HCT116 (cell line): ENCODE results near the gene VPS33B. TPM values are rescaled to one million over a fixed set of nuclear protein-coding genes. Genes with fewer than 3 reads are reported as not detected.

Source experiments
- ATAC-seq: fragments of 200-7000 bp; cut with Tn5 transposase; 2 replicates; pipeline ENCODE4 v1.9.1; 2020; ENCODE audit warnings: mild to moderate bottlenecking, moderate library complexity
- BruUV-seq: library from RNA; stranded (reverse); fragments of 400-500 nt; replicated peaks from 2 replicates; lab custom pipeline; 2021; lab: Mats Ljungman, UMichigan
- CTCF ChIA-PET: fragments of 300-600 bp; sonication (Branson Sonifier 250); formaldehyde crosslinking; loops from one replicate; lab custom pipeline; 2021; ENCODE audit warnings: antibody characterized with exemption; lab: Charles Lee
- POLR2A ChIA-PET: fragments of 300-600, 350-600 bp; sonication (Branson Sonifier 250); formaldehyde crosslinking; loops from one replicate; lab custom pipeline; 2021; ENCODE audit warnings: antibody characterized with exemption; lab: Charles Lee
- RAD21 ChIA-PET, 2 experiments: fragments of 300-600 bp; sonication (Branson Sonifier 250); formaldehyde crosslinking; loops; one replicate each; lab custom pipeline; 2023; ENCODE audit warnings: low total read pairs in 2 of 2; ENCODE audit not compliant: uncharacterized antibody in 2 of 2, unreplicated experiment in 2 of 2, low non-redundant PET in 1 of 2; lab: Charles Lee
- DNase-seq: peaks from one replicate; pipeline ENCODE4 v3.0.0-alpha.2; 2010; ENCODE audit warnings: low read depth, low spot score
- H2AFZ ChIP-seq: fragments of 200-600 bp; shearing (Covaris generic), sonication (generic); 2 replicates; pipeline ENCODE4 v1.6.1; 2017; ENCODE audit warnings: low read depth, mixed run types, mixed read lengths, antibody characterized with exemption, low read length; ENCODE audit not compliant: poor library complexity, severe bottlenecking
- H3K27ac ChIP-seq: 2 replicates; pipeline ENCODE4 v1.5.1; 2012; ENCODE audit warnings: low read depth, low read length
- H3K27me3 ChIP-seq: fragments of 200-600 bp; sonication (generic); 2 replicates; pipeline ENCODE4 v1.6.1; 2016; ENCODE audit warnings: mixed run types, low read length, mixed read lengths; ENCODE audit not compliant: insufficient read depth
- H3K36me3 ChIP-seq, 2 experiments: fragments of 200-500 bp in 1 of 2; fragments of 200-600 bp in 1 of 2; sonication (Bioruptor generic) in 1 of 2; sonication (generic) in 1 of 2; 2 replicates each; pipeline versions ENCODE4 v1.5.1 to v1.6.1; 2014 to 2016; ENCODE audit warnings: low read length in 2 of 2, inconsistent platforms in 1 of 2, mixed read lengths in 1 of 2, mixed run types in 1 of 2; ENCODE audit not compliant: insufficient read depth in 2 of 2, control insufficient read depth in 1 of 2
- H3K4me1 ChIP-seq, 2 experiments: fragments of 200-600 bp in 1 of 2; sonication (generic) in 1 of 2; 2 replicates each; pipeline versions ENCODE4 v1.5.1 to v1.6.1; 2012 to 2017; ENCODE audit warnings: low read length in 2 of 2, inconsistent platforms in 1 of 2, mild to moderate bottlenecking in 1 of 2, mixed read lengths in 1 of 2, mixed run types in 1 of 2, moderate library complexity in 1 of 2; ENCODE audit not compliant: insufficient read depth in 2 of 2, control insufficient read depth in 1 of 2
- H3K4me2 ChIP-seq: fragments of 200-600 bp; sonication (generic); 2 replicates; pipeline ENCODE4 v1.6.1; 2017; ENCODE audit warnings: mixed run types, low read length, mixed read lengths
- H3K4me3 ChIP-seq, 2 experiments: fragments of 200-600 bp in 1 of 2; sonication (generic) in 1 of 2; replicated peaks in 1 of 2; 2 replicates each; pipeline ENCODE4 v1.5.1; 2011 to 2016; ENCODE audit warnings: low read length in 2 of 2, control low read depth in 1 of 2, low read depth in 1 of 2, mild to moderate bottlenecking in 1 of 2, mixed read lengths in 1 of 2, mixed run types in 1 of 2
- H3K79me2 ChIP-seq: fragments of 200-600 bp; sonication (generic); 2 replicates; pipeline ENCODE4 v1.6.1; 2017; ENCODE audit warnings: mild to moderate bottlenecking, mixed run types, low read length, moderate library complexity, mixed read lengths; ENCODE audit not compliant: insufficient read depth
- H3K9ac ChIP-seq: fragments of 200-600 bp; sonication (generic); 2 replicates; pipeline ENCODE4 v1.6.1; 2016; ENCODE audit warnings: low read length, mixed read lengths
- H3K9me2 ChIP-seq: fragments of 200-600 bp; sonication (generic), shearing (Covaris generic); 2 replicates; pipeline ENCODE4 v1.6.1; 2017; ENCODE audit warnings: mixed run types, mild to moderate bottlenecking, moderate library complexity; ENCODE audit not compliant: insufficient read depth
- H3K9me3 ChIP-seq, 2 experiments: fragments of 200-500 bp in 1 of 2; fragments of 200-600 bp in 1 of 2; sonication (Bioruptor generic) in 1 of 2; sonication (generic) in 1 of 2; 2 replicates each; pipeline ENCODE4 v1.6.1; 2014 to 2017; ENCODE audit warnings: low read length in 2 of 2, mixed read lengths in 2 of 2, inconsistent platforms in 1 of 2, low read depth in 1 of 2, mild to moderate bottlenecking in 1 of 2, mixed run types in 1 of 2, moderate library complexity in 1 of 2; ENCODE audit not compliant: control insufficient read depth in 1 of 2, insufficient read depth in 1 of 2
- H4K20me1 ChIP-seq: fragments of 200-600 bp; sonication (generic), shearing (Covaris generic); 2 replicates; pipeline ENCODE4 v1.6.1; 2017; ENCODE audit warnings: mixed run types, mild to moderate bottlenecking, moderate library complexity; ENCODE audit not compliant: insufficient read depth
- CBX3 ChIP-seq: IDR thresholded peaks from 2 replicates; pipeline ENCODE4 v1.6.1; 2012; ENCODE audit warnings: low read depth
- CEBPB ChIP-seq: IDR thresholded peaks from 2 replicates; pipeline ENCODE4 v1.6.1; 2012; ENCODE audit warnings: low read depth
- EGR1 ChIP-seq: IDR thresholded peaks from 2 replicates; pipeline ENCODE4 v1.6.1; 2012; ENCODE audit warnings: low read depth
- ELF1 ChIP-seq: IDR thresholded peaks from 2 replicates; pipeline ENCODE4 v1.6.1; 2012; ENCODE audit warnings: low read depth, borderline replicate concordance
- EZH2 ChIP-seq: fragments of 200-600 bp; sonication (generic); IDR thresholded peaks from 2 replicates; pipeline ENCODE4 v1.6.1; 2017; ENCODE audit warnings: antibody characterized with exemption, mixed run types
- EZH2phosphoT487 ChIP-seq: fragments of 200-600 bp; IDR thresholded peaks from 2 replicates; pipeline ENCODE4 v1.6.1; 2018; ENCODE audit warnings: antibody characterized with exemption, borderline replicate concordance
- JUND ChIP-seq: IDR thresholded peaks from 2 replicates; pipeline ENCODE4 v1.6.1; 2012
- MAX ChIP-seq: IDR thresholded peaks from 2 replicates; pipeline ENCODE4 v1.6.1; 2012
- POLR2AphosphoS5 ChIP-seq: IDR thresholded peaks from 2 replicates; pipeline ENCODE4 v1.6.1; 2011; ENCODE audit warnings: mild to moderate bottlenecking, low read depth, low read length, moderate library complexity
- SP1 ChIP-seq: IDR thresholded peaks from 2 replicates; pipeline ENCODE4 v1.6.1; 2012; ENCODE audit warnings: low read depth
- SRF ChIP-seq: IDR thresholded peaks from 2 replicates; pipeline ENCODE4 v1.6.1; 2012; ENCODE audit warnings: low read depth
- TCF7L2 ChIP-seq: IDR thresholded peaks from 2 replicates; pipeline ENCODE4 v1.7.0; 2011; ENCODE audit warnings: borderline replicate concordance, inconsistent platforms; ENCODE audit not compliant: insufficient read depth, insufficient read length; ENCODE audit errors: extremely low read depth
- YY1 ChIP-seq: IDR thresholded peaks from 2 replicates; pipeline ENCODE4 v1.6.1; 2011; ENCODE audit warnings: low read length, low read depth, moderate library complexity, mild to moderate bottlenecking; ENCODE audit not compliant: insufficient replicate concordance; ENCODE audit errors: extremely low read depth
- ZNF274 ChIP-seq: fragments of 200-500 bp; sonication (Bioruptor generic); IDR thresholded peaks from 2 replicates; pipeline ENCODE4 v1.6.1; 2014; ENCODE audit warnings: mild to moderate bottlenecking, low read depth, low read length, inconsistent platforms
- intact Hi-C: fragments of 100-400 bp; cut with micrococcal nuclease; formaldehyde crosslinking; loops from 2 replicates; pipeline ENCODE4 v1.10.0; 2022
- total RNA-seq: library from RNA; stranded (reverse); gene quantifications from one replicate; pipeline ENCODE4 v1.2.1, GENCODE V29; 2021; ENCODE audit not compliant: unreplicated experiment
- TF ChIP-seq, protein P1 (sequence below): IDR thresholded peaks from 2 replicates; pipeline ENCODE4 v1.6.1; 2012

Gene VPS33B
- total RNA-seq, 1 experiment from 2014 or later = 23.1 TPM

- ChIA-PET CTCF (no interaction called here), RAD21 (interaction anchor here in 1 of 2 experiments (0.5 kb wide), 1 partner anchor 511 kb away, joined by 3 read pairs; no protein-coding TSS in a partner anchor), POLR2A (no interaction called here)
- Histone ChIP-seq H3K4me3 (no peak overlapping the region), H3K9me3 (no peaks in the 10 kb centered on the region), H4K20me1 (no peaks in the 10 kb centered on the region), H3K36me3 (peaks cover 7 to 15% of the 10 kb centered on the region in 2 experiments), H3K79me2 (no peaks in the 10 kb centered on the region), H3K9me2 (no peaks in the 10 kb centered on the region), H2AFZ (no peak overlapping the region), H3K27me3 (no peaks in the 10 kb centered on the region), H3K4me2 (no peak overlapping the region), H3K9ac (no peak overlapping the region), H3K4me1 (no peaks in the 10 kb centered on the region), H3K27ac (no peak overlapping the region)
- no peak for ATAC-seq
- intact Hi-C loops = no loop called here
- BruUV-seq = no TSS peak
- TF ChIP-seq JUND (no peak), TCF7L2 (no peak), CEBPB (no peak), MAX (no peak)
- DNase-seq = no peak
Measured at GRCh38 chr15:91007266-91007665, 15.1 kb downstream of the VPS33B start.

- H3K9me2 ChIP-seq = no peaks in the 10 kb centered on the region
- ChIA-PET RAD21 (no interaction called here), CTCF (no interaction called here), POLR2A (no interaction called here)
- no peak overlapping the region for H3K27ac ChIP-seq
- DNase-seq = no peak
- peaks cover 6% of the 10 kb centered on the region for H3K79me2 ChIP-seq
- BruUV-seq = no TSS peak
- no peak overlapping the region for H3K9ac ChIP-seq
- H3K4me2 ChIP-seq = no peak overlapping the region
- TF ChIP-seq EZH2phosphoT487 (no peak), EGR1 (no peak), ZNF274 (no peak), CEBPB (no peak), ELF1 (no peak), SRF (no peak), TCF7L2 (no peak), SP1 (no peak), MAX (no peak), CBX3 (no peak), EZH2 (no peak), POLR2AphosphoS5 (no peak), YY1 (no peak)
- TF ChIP-seq, protein P1, sequence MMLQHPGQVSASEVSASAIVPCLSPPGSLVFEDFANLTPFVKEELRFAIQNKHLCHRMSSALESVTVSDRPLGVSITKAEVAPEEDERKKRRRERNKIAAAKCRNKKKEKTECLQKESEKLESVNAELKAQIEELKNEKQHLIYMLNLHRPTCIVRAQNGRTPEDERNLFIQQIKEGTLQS = no peak
- no peaks in the 10 kb centered on the region for H3K4me1 ChIP-seq
- H4K20me1 ChIP-seq = no peaks in the 10 kb centered on the region
- no peak for ATAC-seq
- peaks cover 26 to 33% of the 10 kb centered on the region in 2 experiments; a peak in 3 of 4 replicates for H3K36me3 ChIP-seq
- no peaks in the 10 kb centered on the region for H3K27me3 ChIP-seq
- no peak overlapping the region for H3K4me3 ChIP-seq
- no peak overlapping the region for H2AFZ ChIP-seq
- intact Hi-C loops = no loop called here
- no peaks in the 10 kb centered on the region for H3K9me3 ChIP-seq
Measured at GRCh38 chr15:91001209-91001608, 21.2 kb downstream of the VPS33B start.
